UCSD-AML1 (cell line): ENCODE data around the gene ZNF630.
"Not testable (repeated sequence)": the region's sequence is repeated elsewhere in the genome, so short reads cannot be mapped to it uniquely, and the experiment has no call there.

ENCODE experiments used
- DNase-seq: peaks from one replicate; lab custom pipeline; 2025; ENCODE audit not compliant: unreplicated experiment; lab: John Stamatoyannopoulos, UW

The ZNF630 gene

GRCh38 chrX:48030237-48030636 lies 41.2 kb downstream of the ZNF630 start:
- no peak for DNase-seq

- DNase-seq: no peak
These were observed 43.3 kb downstream of the ZNF630 start for GRCh38 chrX:48028091-48028490.

GRCh38 chrX:48027545-48027944 lies 43.9 kb downstream of the ZNF630 start:
- not testable (repeated sequence) for DNase-seq

- DNase-seq: peak; percentile 28
These were observed 45.9 kb downstream of the ZNF630 start for GRCh38 chrX:48025561-48025960.

GRCh38 chrX:48022738-48023137 lies 48.7 kb downstream of the ZNF630 start:
- no peak for DNase-seq

GRCh38 chrX:48022100-48022499 lies 49.3 kb downstream of the ZNF630 start:
- DNase-seq: no peak

- DNase-seq: no peak
These were observed 50.2 kb downstream of the ZNF630 start for GRCh38 chrX:48021026-48021900.

GRCh38 chrX:48020472-48020871 lies 51.0 kb downstream of the ZNF630 start:
- DNase-seq: not testable (repeated sequence)

- not testable (repeated sequence) for DNase-seq
These were observed 51.5 kb downstream of the ZNF630 start for GRCh38 chrX:48019892-48020291.

GRCh38 chrX:48016583-48017310 lies 54.7 kb downstream of the ZNF630 start:
- not testable (repeated sequence) for DNase-seq

- DNase-seq: not testable (repeated sequence)
These were observed 61.9 kb downstream of the ZNF630 start for GRCh38 chrX:48009445-48009960.
